DLD1 (cell line): Measurements from ENCODE around the gene CILP2.

Source experiments
- in situ Hi-C: cut with HindIII; loops from 2 replicates; pipeline ENCODE4 v1.10.0; 2017; ENCODE audit warnings: low sequenced_read_pairs

The CILP2 gene

GRCh38 chr19:19538061-19538784 is at the start of gene CILP2:
CILP2 (plus strand) TSS chr19:19538265; CDS start chr19:19538350, 85 bp downstream.
- in situ Hi-C loops = no loop called here

GRCh38 chr19:19488875-19489690 is 49.0 kb upstream of the CILP2 start:
- in situ Hi-C loops = no loop called here

- in situ Hi-C loops = no loop called here
Measured at GRCh38 chr19:19489804-19490204, 48.3 kb upstream of the CILP2 start.

- in situ Hi-C loops = no loop called here
Measured at GRCh38 chr19:19490214-19490968, 47.7 kb upstream of the CILP2 start.

- in situ Hi-C loops = no loop called here
Measured at GRCh38 chr19:19491321-19492025, 46.6 kb upstream of the CILP2 start.

GRCh38 chr19:19492026-19492610 is 45.9 kb upstream of the CILP2 start:
- in situ Hi-C loops = no loop called here

GRCh38 chr19:19493841-19494546 is 44.1 kb upstream of the CILP2 start:
- in situ Hi-C loops = no loop called here

GRCh38 chr19:19495614-19496603 is 42.2 kb upstream of the CILP2 start:
- in situ Hi-C loops = no loop called here

GRCh38 chr19:19498255-19498991 is 39.6 kb upstream of the CILP2 start:
- in situ Hi-C loops = no loop called here

GRCh38 chr19:19499272-19499995 is 38.6 kb upstream of the CILP2 start:
- in situ Hi-C loops = no loop called here

GRCh38 chr19:19500975-19501644 is 37.0 kb upstream of the CILP2 start:
- in situ Hi-C loops = no loop called here

- in situ Hi-C loops = no loop called here
Measured at GRCh38 chr19:19501798-19502197, 36.3 kb upstream of the CILP2 start.

- in situ Hi-C loops = no loop called here
Measured at GRCh38 chr19:19502281-19502680, 35.8 kb upstream of the CILP2 start.

- in situ Hi-C loops = no loop called here
Measured at GRCh38 chr19:19502808-19503602, 35.1 kb upstream of the CILP2 start.

- in situ Hi-C loops = no loop called here
Measured at GRCh38 chr19:19504754-19505668, 33.1 kb upstream of the CILP2 start.
